HepG2 (cell line): ENCODE results near the gene PEX11A. TPM values are rescaled to one million over a fixed set of nuclear protein-coding genes. Genes with fewer than 3 reads are reported as not detected.
A peak's percentile ranks its signal among the peaks of the same experiment; 100 is the strongest.

Experiments
- ETV5 ChIP-seq: IDR thresholded peaks from 2 replicates; pipeline ENCODE4 v1.6.1; 2018; ENCODE audit warnings: missing biosample characterization, missing genetic modification reagents, inconsistent platforms, borderline replicate concordance
- HNF4A ChIP-seq: sonication (generic); formaldehyde crosslinking; IDR thresholded peaks from 2 replicates; pipeline ENCODE4 v1.4.0; 2020; ENCODE audit warnings: missing genetic modification reagents
- HOMEZ ChIP-seq: IDR thresholded peaks from 2 replicates; pipeline ENCODE4 v1.6.1; 2016; ENCODE audit warnings: low read depth
- LCORL ChIP-seq, 2 experiments: fragments of 450-650 bp in 1 of 2; sonication (generic) in 1 of 2; formaldehyde crosslinking in 1 of 2; IDR thresholded peaks; 2 replicates each; pipeline versions ENCODE4 v1.5.0 to v1.6.1; 2017 to 2020; ENCODE audit warnings: antibody characterized with exemption in 1 of 2, missing genetic modification reagents in 1 of 2
- NCOA1 ChIP-seq: sonication (generic); formaldehyde crosslinking; IDR thresholded peaks from 2 replicates; pipeline ENCODE4 v1.9.0; 2021; ENCODE audit warnings: missing genetic modification reagents
- NFIB ChIP-seq: sonication (generic); formaldehyde crosslinking; IDR thresholded peaks from 2 replicates; pipeline ENCODE4 v1.9.0; 2021; ENCODE audit warnings: missing genetic modification reagents, mild to moderate bottlenecking, borderline replicate concordance
- SNRNP70 ChIP-seq: fragments of 200-400 bp; formaldehyde crosslinking; IDR thresholded peaks from 2 replicates; pipeline ENCODE4 v1.6.1; 2017; ENCODE audit warnings: mild to moderate bottlenecking, low read depth, low read length, moderate library complexity
- TAF15 ChIP-seq: fragments of 200-400 bp; formaldehyde crosslinking; IDR thresholded peaks from one replicate; pipeline ENCODE4 v1.6.1; 2018; ENCODE audit warnings: mild to moderate bottlenecking, low read depth, low read length; ENCODE audit not compliant: poor library complexity, severe bottlenecking
- THYN1 ChIP-seq: sonication (generic); formaldehyde crosslinking; IDR thresholded peaks from 2 replicates; pipeline ENCODE4 v1.8.1; 2023; ENCODE audit warnings: low read depth, mild to moderate bottlenecking, moderate library complexity, missing genetic modification reagents, borderline replicate concordance
- ZFX ChIP-seq: sonication (generic); formaldehyde crosslinking; IDR thresholded peaks from 2 replicates; pipeline ENCODE4 v1.4.0; 2020; ENCODE audit warnings: mild to moderate bottlenecking, low read depth, missing genetic modification reagents, moderate library complexity
- ZNF329 ChIP-seq: sonication (generic); formaldehyde crosslinking; IDR thresholded peaks from 2 replicates; pipeline ENCODE4 v1.9.0; 2021; ENCODE audit warnings: low read depth, mild to moderate bottlenecking, missing genetic modification reagents
- ZNF550 ChIP-seq: sonication (generic); formaldehyde crosslinking; IDR thresholded peaks from 2 replicates; pipeline ENCODE4 v1.4.0; 2020; ENCODE audit warnings: mild to moderate bottlenecking, missing genetic modification reagents, borderline replicate concordance
- ZNF674 ChIP-seq: sonication (generic); formaldehyde crosslinking; IDR thresholded peaks from 2 replicates; pipeline ENCODE4 v1.5.0; 2020; ENCODE audit warnings: low read depth, mild to moderate bottlenecking, missing genetic modification reagents
- ZNF704 ChIP-seq: sonication (generic); formaldehyde crosslinking; IDR thresholded peaks from 2 replicates; pipeline ENCODE4 v1.8.1; 2023; ENCODE audit warnings: mild to moderate bottlenecking, inconsistent platforms, moderate library complexity, missing genetic modification reagents, borderline replicate concordance
- ZNF709 ChIP-seq: sonication (generic); formaldehyde crosslinking; IDR thresholded peaks from 2 replicates; pipeline ENCODE4 v1.5.0; 2020; ENCODE audit warnings: mild to moderate bottlenecking, missing genetic modification reagents
- ZNF747 ChIP-seq: sonication (generic); formaldehyde crosslinking; IDR thresholded peaks from 2 replicates; pipeline ENCODE4 v1.8.1; 2023; ENCODE audit warnings: missing genetic modification reagents, mild to moderate bottlenecking, borderline replicate concordance
- ZSCAN25 ChIP-seq: sonication (generic); formaldehyde crosslinking; IDR thresholded peaks from 2 replicates; pipeline ENCODE4 v1.8.0; 2022; ENCODE audit warnings: mild to moderate bottlenecking, missing genetic modification reagents
- polyA plus RNA-seq, 8 experiments: library from polyadenylated mRNA; depleted of rRNA in 3 of 8; stranded (reverse) in 7 of 8; unstranded in 1 of 8; fragments of >200 nt; fragmentation: Illumina TruSeq in 4 of 8; extraction: Trizol in 4 of 8; gene quantifications; 2 replicates each; pipeline versions ENCODE4 v1.2.1 to v1.2.3, GENCODE V29; 2011 to 2016; ENCODE audit warnings: low read depth in 4 of 8, missing spikeins in 1 of 8, mixed read lengths in 1 of 8; ENCODE audit not compliant: insufficient read depth in 1 of 8
- total RNA-seq, 5 experiments: library from RNA; depleted of rRNA; stranded (reverse); fragments of >200 nt; fragmentation: Illumina TruSeq; extraction: Trizol; gene quantifications; 2 replicates each; pipeline ENCODE4 v1.2.3, GENCODE V29; 2016; ENCODE audit warnings: low read depth in 1 of 5
- TF ChIP-seq, protein P1 (sequence below): IDR thresholded peaks from 2 replicates; pipeline ENCODE4 v1.6.1; 2016
- TF ChIP-seq, protein P2 (sequence below): sonication (generic); formaldehyde crosslinking; IDR thresholded peaks from 2 replicates; pipeline ENCODE4 v1.4.0; 2020; ENCODE audit warnings: mild to moderate bottlenecking, missing genetic modification reagents
- TF ChIP-seq, protein P3 (sequence below), 2 experiments: sonication (generic) in 1 of 2; formaldehyde crosslinking in 1 of 2; IDR thresholded peaks; 2 replicates each; pipeline versions ENCODE4 v1.5.1 to v1.6.1; 2011 to 2020; ENCODE audit warnings: borderline replicate concordance in 1 of 2, low read depth in 1 of 2, low read length in 1 of 2, mild to moderate bottlenecking in 1 of 2, missing genetic modification reagents in 1 of 2, moderate library complexity in 1 of 2

The PEX11A gene
- total and polyA plus RNA-seq, 2 of the 13 experiments (the other 11 are each of a cell fraction or from before 2014, with no cell fraction given), result 9.9 to 15.1 TPM

DNA sequence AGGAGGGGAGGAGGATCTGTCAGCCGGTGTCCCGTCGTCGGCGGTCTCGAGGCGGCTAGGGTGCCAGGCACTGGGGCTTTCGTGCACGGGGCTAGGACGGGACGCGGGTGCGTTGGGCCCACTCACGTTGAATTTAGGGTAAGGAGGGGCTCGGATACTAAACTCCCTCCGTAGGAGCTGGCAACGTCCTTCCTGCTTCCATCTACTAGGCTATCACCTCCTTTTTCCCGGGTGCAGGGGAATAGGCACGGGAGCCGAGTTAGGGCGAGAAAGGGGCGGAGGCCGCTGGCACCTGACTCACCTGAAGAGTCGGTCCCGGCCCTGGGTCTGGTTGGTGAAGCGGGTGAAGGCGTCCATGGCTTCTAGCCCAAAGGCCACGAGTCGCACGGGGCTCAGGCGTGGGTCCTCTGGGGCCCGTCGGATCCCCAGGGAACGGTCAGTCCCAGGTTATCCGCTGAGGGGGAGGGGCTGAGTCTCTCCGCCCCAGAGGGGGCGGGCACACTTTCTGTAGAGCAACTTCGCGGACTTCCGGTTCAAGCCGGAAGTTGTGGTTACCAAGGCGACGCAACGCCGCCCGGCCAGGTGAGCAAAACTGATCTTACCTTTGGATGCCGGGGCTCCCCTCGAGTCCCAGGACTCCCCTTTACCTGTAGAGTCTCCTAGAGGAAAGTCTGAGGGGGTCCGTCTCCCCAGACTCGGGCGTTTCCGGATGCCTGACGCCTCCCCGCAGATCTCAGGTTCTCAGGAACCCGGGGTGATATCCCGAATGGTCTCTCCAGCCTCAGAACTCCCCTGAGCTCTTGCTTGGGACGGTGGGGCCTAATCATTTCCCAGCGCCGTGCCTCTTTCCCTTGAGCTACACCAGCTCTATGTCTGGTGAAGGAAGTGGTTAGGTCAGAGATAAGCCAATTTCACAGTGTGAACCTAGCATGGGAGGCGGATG, at the start of gene PEX11A, which contains the start of gene WDR93 (continued):
- TF ChIP-seq THYN1 (CRISPR knock-in tag) (no peak), NFIB (CRISPR knock-in tag) (no peak), ZNF674 (CRISPR knock-in tag) (no peak), ETV5 (CRISPR knock-in tag) (no peak; the same call in 1 of the 2 replicates), ZNF329 (CRISPR knock-in tag) (no peak), ZNF709 (CRISPR knock-in tag) (peak; percentile 56; the same call in 1 of the 2 replicates), ZFX (CRISPR knock-in tag) (peak; percentile 84), LCORL (IDR thresholded peaks at IDR 0.05) (no peak), LCORL (CRISPR knock-in tag; IDR thresholded peaks at IDR 0.05) (0 out of 2 replicates have a peak, but pooled peaks have one; percentile 68), ZNF747 (CRISPR knock-in tag) (no peak; the same call in 1 of the 2 replicates), ZNF704 (CRISPR knock-in tag) (no peak), HNF4A (CRISPR knock-in tag) (peak; percentile 42; the same call in 1 of the 2 replicates), TAF15 (no peak), HOMEZ (no peak), SNRNP70 (no peak), ZNF550 (CRISPR knock-in tag) (no peak), NCOA1 (CRISPR knock-in tag) (0 out of 2 replicates have a peak, but pooled peaks have one; percentile 40), ZSCAN25 (CRISPR knock-in tag) (no peak)
- TF ChIP-seq, protein P1, sequence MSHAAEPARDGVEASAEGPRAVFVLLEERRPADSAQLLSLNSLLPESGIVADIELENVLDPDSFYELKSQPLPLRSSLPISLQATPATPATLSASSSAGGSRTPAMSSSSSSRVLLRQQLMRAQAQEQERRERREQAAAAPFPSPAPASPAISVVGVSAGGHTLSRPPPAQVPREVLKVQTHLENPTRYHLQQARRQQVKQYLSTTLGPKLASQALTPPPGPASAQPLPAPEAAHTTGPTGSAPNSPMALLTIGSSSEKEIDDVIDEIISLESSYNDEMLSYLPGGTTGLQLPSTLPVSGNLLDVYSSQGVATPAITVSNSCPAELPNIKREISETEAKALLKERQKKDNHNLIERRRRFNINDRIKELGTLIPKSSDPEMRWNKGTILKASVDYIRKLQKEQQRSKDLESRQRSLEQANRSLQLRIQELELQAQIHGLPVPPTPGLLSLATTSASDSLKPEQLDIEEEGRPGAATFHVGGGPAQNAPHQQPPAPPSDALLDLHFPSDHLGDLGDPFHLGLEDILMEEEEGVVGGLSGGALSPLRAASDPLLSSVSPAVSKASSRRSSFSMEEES (CRISPR knock-in tag), result no peak
- TF ChIP-seq, protein P2, sequence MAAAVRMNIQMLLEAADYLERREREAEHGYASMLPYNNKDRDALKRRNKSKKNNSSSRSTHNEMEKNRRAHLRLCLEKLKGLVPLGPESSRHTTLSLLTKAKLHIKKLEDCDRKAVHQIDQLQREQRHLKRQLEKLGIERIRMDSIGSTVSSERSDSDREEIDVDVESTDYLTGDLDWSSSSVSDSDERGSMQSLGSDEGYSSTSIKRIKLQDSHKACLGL (CRISPR knock-in tag), result no peak
- TF ChIP-seq, protein P3, sequence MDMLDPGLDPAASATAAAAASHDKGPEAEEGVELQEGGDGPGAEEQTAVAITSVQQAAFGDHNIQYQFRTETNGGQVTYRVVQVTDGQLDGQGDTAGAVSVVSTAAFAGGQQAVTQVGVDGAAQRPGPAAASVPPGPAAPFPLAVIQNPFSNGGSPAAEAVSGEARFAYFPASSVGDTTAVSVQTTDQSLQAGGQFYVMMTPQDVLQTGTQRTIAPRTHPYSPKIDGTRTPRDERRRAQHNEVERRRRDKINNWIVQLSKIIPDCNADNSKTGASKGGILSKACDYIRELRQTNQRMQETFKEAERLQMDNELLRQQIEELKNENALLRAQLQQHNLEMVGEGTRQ (IDR thresholded peaks at IDR 0.05; ENCODE audit: low read depth, low read length), result no peak
- TF ChIP-seq, protein P3 (CRISPR knock-in tag; IDR thresholded peaks at IDR 0.05; ENCODE audit: borderline replicate concordance), result no peak
